Fibroblast of skin of right quadriceps (primary cell): Measurements from ENCODE around the gene TFPT.

Source experiments
- DNase-seq: peaks from one replicate; pipeline ENCODE4 v3.0.0-alpha.2; 2013

TFPT gene, protein sequence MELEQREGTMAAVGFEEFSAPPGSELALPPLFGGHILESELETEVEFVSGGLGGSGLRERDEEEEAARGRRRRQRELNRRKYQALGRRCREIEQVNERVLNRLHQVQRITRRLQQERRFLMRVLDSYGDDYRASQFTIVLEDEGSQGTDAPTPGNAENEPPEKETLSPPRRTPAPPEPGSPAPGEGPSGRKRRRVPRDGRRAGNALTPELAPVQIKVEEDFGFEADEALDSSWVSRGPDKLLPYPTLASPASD

DNA sequence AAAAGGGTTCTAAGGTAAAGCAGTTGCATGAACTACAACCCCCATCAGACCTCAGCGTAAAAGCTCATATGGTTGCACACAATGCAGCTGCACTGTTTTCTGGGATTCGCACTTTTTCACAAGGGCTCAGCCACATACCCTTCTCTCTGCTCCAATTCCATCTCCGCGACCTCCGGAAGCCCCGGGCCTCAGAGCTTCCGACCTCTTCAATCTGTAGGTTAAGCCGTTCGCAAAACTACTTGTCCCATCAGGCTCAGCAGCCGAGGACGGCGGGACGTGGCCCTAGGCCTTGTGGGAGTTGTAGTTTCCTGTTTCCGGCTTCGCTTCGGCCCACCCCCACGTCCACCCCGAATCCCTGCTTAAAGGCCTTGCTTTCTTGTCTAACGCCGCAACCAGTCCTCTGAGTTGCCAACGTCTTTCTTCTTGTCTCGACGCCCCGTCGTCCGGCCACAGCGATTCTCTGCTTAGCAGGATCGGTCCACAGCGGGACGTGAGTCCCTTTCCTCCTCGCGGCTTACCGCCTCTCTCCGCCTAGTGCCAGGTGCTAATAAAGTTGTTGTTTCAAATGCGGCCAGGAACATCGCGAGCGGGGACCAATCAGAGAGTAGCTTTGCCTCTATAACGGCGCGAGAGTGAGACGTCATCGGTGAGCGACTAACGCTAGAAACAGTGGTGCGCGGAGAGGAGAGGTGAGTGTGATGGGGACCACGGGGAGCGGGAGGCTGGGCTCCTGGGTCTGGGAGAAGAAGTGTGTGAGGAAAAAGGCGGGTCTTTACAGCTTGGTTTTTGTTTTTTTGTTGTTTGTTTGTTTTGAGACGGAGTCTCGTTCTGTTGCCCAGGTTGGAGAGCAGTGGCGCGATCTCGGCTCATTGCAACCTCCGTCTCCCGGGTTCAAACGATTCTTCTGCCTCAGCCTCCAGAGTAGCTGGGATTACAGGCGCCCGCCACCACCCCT lies at the start of gene TFPT, which contains the start of gene PRPF31:
TFPT (minus strand) TSS at position 549 of the 955 bp plus-strand sequence; CDS start at position 161, 388 bp downstream.
PRPF31 (plus strand) TSS at position 646 of the 955 bp plus-strand sequence. CDS start 2,525 bp downstream, outside the sequence.
- DNase-seq = peak; percentile 98

DNA sequence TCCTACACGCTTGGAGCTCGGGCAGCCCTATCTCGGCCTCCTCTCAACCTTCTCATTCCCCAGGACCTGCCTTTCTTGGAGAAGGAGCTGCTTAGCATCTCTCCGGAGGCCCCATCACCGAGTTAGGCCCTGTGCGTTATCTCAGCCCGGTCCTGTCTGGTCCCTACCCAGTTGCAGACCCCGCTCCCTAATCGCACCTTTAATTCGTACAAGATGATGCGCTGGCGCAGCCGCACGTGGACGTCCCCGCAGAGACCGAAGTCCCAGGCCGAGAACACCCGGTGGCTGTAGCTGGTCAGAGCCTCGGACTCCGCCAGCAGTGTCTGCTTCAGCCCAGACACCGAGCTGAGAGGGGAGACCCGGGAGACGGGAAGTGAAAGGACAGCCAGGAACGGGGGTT lies 49.8 kb upstream of the TFPT start:
- DNase-seq = no peak

DNA sequence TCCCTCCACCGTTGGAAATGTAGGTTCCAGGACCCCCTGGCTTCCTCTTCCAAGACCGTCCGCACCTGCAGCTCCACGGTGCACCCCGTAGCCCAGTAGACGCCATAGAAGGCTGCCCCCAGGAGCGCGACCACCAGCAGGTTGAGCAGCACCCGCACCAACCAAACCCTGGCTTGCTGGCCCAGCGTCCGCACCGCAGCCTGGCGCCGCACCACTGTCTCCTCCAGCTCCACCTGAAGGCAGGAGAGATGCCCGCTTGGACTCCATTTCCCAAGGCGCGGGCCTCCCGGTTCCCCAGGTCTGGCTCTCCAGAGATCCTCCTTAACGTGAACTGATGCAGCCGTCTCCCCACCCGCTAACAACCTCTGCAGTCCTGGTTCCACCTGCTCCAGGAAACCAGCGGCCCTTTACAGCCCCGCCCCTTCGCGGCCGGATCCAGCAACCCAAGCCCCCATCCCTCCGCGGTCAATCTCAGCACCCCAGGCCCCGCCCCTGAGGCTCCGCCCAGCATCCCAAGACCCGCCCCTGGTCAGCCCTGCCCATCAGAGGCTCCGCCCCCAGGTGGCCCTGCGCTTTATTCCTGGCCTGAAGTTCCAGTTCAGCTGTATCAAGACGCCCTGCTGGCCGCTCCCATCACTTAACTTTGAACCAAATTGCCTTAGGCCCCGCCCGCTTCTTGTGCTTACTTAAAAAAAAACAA lies 49.1 kb upstream of the TFPT start:
- DNase-seq = no peak

DNA sequence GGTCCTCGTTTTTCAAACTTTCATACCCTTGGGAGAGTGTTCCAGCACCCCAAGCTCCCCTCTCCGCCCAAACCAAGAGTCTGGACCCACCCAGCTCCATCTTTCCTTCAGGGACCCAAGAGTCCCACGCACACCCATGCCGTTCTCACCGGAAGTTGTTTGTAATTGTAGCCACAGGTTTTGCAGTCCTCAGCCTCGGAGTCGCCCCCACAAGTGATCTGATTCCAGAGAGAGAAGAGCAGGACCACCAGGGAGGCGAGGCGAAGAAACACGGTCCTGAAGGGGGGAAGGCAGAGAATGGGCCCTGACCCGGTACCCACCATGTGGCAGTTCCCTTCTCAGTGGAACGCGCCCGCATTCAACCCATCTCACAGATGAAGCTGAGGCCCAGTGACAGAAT lies 47.4 kb upstream of the TFPT start:
- DNase-seq = no peak

DNA sequence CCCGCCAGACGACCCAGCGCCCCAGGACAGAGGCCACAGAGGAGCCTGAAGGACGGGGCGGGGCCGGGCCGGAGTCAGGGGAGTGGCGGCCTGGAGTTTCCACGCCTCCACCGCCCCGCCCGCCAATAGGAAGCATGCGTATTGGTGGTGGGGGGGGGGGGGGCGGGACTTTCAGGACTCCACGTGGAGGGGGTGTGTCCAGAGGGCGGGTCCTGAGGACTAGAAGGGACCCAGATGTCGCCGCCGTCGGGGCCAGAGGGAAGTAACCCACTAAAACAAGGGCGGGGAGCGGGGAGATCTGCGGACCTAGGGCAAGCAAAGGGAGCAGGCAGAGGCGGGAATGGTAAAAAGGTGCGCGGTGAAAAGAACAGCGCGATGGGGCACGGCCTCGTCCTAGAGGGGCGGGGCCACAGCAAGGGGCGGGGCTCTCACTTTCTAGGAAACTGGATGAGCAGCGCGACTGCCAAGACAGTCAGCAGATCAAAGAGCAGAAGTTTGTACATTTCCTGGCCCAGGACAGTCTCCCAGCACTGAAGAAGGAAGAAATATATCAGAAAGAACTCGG lies 46.9 kb upstream of the TFPT start:
- peak; percentile 56 for DNase-seq

GRCh38 chr19:54160854-54161253 lies 45.4 kb upstream of the TFPT start:
- no peak for DNase-seq

DNA sequence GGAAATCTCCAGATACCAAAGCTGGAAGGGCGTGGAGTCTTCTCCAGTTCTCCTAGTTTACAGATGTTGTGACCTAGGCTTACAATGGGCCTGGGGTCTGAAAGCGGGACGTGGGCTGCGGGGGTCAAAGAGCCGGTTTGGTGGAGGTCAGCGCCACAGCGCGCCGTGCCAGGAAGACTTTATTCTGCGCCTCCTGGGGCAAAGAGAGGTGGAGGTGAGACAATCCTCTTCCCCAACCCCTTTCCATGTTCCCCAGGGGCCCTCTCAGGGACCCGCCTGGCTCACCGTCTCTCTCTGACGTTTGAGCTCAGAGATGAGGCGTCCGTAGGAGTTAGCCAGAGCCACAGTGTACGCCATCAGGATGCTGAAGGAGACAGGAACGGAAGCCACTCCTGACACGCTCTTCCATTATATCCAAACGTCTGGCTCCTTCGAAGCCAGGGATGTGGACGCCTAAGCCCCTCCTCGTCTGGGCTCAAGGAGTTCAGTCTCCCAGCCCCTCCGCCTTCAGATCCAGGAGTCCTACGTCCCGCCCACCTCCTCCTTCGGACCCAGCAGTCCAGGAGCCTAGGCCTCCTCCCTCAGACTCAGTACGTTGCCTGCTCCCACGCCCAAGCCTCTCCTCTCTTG lies 44.8 kb upstream of the TFPT start:
- no peak for DNase-seq

GRCh38 chr19:54159352-54160181 lies 44.1 kb upstream of the TFPT start, which contains the start of gene LENG1:
LENG1 (minus strand) TSS chr19:54159721; CDS start chr19:54159695, 26 bp downstream.
- peak; percentile 100 for DNase-seq

DNA sequence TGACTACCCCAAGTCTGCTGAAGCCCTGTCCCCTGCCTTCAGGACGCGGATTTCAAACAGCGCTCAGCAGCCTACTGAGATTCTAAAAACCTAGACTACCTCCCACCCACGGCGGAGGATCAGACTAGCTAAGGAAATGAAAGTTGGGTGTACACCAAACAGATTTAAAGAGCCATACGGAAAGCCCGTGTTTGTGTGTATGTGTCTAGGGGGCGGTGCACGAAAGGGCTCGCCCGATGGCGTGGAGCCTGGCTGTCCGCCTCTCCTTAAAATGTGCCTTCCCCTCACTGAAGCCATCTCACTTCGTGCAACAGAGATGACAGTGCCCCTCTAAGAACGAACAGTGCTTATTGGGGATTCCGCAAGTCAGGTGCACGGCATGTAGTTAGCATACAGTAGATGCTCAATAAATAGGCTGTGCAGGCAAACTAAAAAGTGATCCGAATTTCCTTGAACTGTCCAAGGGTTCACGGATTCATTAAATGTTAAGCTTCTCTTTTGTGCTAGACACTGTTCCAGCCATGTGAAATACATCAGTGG lies 43.4 kb upstream of the TFPT start:
- DNase-seq = no peak

GRCh38 chr19:54156953-54157352 lies 41.5 kb upstream of the TFPT start:
- no peak for DNase-seq

GRCh38 chr19:54156490-54156889 lies 41.0 kb upstream of the TFPT start:
- no peak for DNase-seq

DNA sequence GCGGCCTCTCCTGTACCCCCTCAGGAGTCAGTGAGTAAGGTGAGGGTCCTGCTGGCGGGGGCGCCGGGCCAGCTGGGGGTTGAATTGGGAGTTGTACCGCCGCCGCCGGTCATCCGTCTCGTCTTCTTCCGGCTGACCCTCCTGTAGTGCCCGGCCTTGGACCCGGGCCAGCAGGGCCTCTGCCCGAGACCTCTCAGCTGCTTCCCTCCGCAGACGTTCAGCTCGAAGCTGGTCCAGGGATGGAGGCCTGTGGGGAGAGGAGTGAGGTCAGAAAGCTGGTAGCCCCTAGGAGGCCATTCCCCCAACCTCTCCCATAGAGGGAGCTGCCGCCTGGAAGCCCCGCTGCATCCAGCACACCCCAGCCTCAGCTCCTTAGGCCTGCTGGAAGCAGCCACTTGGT lies 40.2 kb upstream of the TFPT start:
- DNase-seq = no peak

DNA sequence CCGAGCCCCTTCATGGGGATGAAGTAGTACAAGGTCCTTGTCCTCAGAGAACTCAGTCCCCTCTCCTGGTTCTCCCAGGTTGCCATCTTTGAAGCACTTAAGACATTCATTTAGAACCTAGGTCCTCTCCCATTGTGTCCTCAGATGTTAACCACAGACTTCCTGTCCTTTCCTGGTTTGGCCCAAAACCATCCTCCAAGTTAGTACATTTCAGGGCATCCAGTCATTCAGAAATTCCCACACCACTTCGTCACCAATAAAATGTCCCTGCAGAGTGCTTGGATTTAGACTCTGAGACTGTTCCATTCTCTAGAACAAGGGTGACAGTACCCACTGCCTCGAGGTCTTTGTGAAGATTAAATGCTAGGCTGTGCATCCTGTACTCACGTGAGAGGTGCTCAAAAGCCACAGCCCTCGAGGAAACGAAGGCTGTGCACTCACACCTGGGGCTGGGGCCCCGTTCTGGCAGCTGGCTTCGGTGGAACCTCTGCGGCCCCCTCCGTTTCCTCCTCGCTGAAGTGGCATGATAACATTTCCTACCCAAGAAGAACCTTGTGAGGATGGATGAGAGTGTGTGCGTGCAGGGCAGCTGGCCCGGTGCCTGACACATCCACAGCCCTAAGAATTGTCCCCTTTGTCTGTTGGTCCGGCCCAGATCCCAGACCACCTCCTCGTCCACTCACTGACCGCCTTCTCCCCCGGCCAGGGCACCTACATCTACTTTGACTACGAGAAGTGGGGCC lies 39.3 kb upstream of the TFPT start:
- no peak for DNase-seq

GRCh38 chr19:54153731-54154326 lies 38.4 kb upstream of the TFPT start:
- no peak for DNase-seq

- DNase-seq = no peak
Measured at GRCh38 chr19:54152878-54153524, 37.5 kb upstream of the TFPT start.

DNA sequence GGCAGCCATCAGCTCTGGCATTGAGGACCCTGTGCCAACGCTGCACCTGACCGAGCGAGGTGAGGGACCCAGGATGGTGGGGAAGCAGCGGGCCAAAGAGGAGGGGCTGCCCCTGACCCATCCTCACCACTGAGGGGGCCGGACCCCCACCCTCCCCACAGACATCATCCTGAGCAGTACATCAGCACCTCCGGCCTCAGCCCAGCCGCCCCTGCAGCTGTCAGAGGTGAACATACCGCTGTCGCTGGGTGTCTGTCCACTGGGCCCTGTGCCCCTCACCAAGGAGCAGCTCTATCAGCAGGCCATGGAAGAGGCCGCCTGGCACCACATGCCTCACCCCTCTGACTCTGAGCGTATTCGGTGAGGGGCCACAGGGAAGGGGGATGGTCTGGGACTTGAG lies 36.8 kb upstream of the TFPT start:
- DNase-seq = no peak

- no peak for DNase-seq
Measured at GRCh38 chr19:54151362-54152035, 36.0 kb upstream of the TFPT start.

DNA sequence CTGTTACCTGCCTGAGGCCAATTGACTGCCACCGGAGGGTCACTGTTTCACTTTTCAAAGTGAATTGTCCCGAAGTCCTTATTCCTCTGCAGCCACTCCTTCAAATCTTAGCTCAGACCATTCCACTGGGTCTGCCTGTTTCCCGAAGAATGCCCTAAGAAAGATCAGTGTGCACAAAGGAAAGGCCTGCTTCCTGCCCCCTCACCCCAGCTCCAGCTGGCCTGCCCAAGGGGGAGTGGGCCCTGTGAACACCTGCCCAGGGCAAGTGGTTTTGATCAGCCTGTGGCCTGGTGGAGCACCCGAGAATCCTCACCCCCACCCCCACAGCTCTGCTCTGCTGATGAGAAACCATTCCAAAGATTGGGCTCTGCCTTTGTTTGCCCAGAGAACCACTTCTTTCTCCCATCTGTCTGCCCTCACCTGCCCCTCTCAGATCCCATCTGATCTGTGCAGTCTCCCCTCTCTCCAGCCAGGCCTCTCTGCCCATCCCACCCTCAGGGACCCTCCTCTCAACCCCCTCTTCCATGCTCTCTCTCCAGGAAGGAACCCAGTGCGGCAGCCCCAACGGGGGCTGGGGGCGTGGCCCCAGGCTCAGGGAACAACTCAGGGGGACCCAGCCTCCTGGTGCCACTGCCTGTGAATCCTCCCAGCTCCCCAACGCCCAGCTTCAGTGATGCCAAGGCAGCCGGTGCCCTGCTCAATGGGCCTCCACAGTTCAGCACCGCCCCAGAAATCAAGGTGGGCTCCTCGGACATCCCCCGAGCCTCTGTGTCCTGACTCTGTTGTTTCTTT lies 33.8 kb upstream of the TFPT start:
- no peak for DNase-seq
